ENCODE data around the gene CHPF.

Gene CHPF

DNA sequence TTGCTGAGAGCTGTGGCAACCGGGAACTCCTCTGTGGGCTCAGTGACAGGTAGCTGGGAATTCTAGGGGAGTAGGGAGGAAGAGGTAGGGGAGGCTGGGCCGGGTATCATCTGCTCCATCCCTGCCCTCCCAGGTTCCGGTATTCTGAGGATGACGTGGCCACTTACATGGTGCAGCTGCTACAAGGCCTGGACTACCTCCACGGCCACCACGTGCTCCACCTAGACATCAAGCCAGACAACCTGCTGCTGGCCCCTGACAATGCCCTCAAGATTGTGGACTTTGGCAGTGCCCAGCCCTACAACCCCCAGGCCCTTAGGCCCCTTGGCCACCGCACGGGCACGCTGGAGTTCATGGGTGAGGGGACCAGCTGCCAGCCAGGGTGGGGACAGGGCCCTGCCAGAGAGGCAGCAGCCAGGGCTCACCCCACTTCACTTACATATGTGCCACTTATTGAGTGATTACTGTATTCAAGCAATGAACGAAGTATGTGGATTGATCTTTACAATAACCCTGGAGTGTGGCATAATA lies 52.9 kb downstream of the CHPF start:
- H3K36me3 ChIP-seq (ENCODE audit: control insufficient read depth, insufficient read depth, low read length), result no peaks in the 10 kb centered on the region
- no peak overlapping the region for H3K9ac ChIP-seq (ENCODE audit: low read length)
- H3K4me1 ChIP-seq (ENCODE audit: control insufficient read depth, insufficient read depth, low read length), result peaks cover 20% of the 10 kb centered on the region
- peaks cover 63% of the 10 kb centered on the region for H3K27me3 ChIP-seq (ENCODE audit: control insufficient read depth, insufficient read depth, low read length)
- H3K27ac ChIP-seq (ENCODE audit: low read depth, low read length), result no peak overlapping the region
- H3K9me3 ChIP-seq (ENCODE audit: control insufficient read depth, insufficient read depth, low read depth, low read length), result no peaks in the 10 kb centered on the region
- H3K4me3 ChIP-seq (ENCODE audit: low read depth, low read length), result no peak overlapping the region

DNA sequence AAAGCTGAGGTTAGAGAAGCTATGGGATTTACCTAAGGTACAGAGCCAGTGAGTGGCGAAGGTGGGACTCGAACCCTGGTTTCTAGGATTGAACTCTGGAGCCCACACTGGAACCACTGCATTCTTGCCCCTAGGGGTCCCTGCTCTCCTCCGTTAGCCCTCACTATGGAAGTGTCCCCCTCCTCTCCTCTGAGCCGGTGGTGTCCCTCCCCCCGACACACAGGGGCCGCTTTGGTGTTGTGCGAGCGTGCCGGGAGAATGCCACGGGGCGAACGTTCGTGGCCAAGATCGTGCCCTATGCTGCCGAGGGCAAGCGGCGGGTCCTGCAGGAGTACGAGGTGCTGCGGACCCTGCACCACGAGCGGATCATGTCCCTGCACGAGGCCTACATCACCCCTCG lies 53.4 kb downstream of the CHPF start:
- Histone ChIP-seq H3K27me3 (ENCODE audit: control insufficient read depth, insufficient read depth, low read length) (peaks cover 64% of the 10 kb centered on the region), H3K9me3 (ENCODE audit: control insufficient read depth, insufficient read depth, low read depth, low read length) (no peaks in the 10 kb centered on the region)

DNA sequence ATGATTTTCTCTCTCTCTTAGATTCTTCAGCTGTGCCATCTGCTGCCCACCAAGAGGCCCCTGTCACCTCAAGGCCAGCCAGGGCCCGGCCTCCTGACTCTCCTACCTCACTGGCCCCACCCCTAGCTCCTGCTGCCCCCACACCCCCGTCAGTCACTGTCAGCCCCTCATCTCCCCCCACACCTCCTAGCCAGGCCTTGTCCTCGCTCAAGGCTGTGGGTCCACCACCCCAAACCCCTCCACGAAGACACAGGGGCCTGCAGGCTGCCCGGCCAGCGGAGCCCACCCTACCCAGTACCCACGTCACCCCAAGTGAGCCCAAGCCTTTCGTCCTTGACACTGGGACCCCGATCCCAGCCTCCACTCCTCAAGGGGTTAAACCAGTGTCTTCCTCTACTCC lies 54.3 kb downstream of the CHPF start:
- Histone ChIP-seq H3K36me3 (ENCODE audit: control insufficient read depth, insufficient read depth, low read length) (no peaks in the 10 kb centered on the region), H3K27me3 (ENCODE audit: control insufficient read depth, insufficient read depth, low read length) (peaks cover 64% of the 10 kb centered on the region), H3K27ac (ENCODE audit: low read depth, low read length) (no peak overlapping the region), H3K9me3 (ENCODE audit: control insufficient read depth, insufficient read depth, low read depth, low read length) (no peaks in the 10 kb centered on the region), H3K4me3 (ENCODE audit: low read depth, low read length) (no peak overlapping the region), H3K9ac (ENCODE audit: low read length) (no peak overlapping the region), H3K4me1 (ENCODE audit: control insufficient read depth, insufficient read depth, low read length) (peaks cover 22% of the 10 kb centered on the region)

More for the DNA sequence above, 53.4 kb downstream of the CHPF start:
- H3K27ac ChIP-seq (ENCODE audit: low read depth, low read length), result no peak overlapping the region
- no peaks in the 10 kb centered on the region for H3K36me3 ChIP-seq (ENCODE audit: control insufficient read depth, insufficient read depth, low read length)
- H3K4me3 ChIP-seq (ENCODE audit: low read depth, low read length), result no peak overlapping the region
- no peak overlapping the region for H3K9ac ChIP-seq (ENCODE audit: low read length)
- H3K4me1 ChIP-seq (ENCODE audit: control insufficient read depth, insufficient read depth, low read length), result peaks cover 22% of the 10 kb centered on the region

Data from HUES6 (cell line).